ENCODE results near the gene ATP9B.
A peak's percentile ranks its signal among the peaks of the same experiment; 100 is the strongest.

The ATP9B gene

DNA sequence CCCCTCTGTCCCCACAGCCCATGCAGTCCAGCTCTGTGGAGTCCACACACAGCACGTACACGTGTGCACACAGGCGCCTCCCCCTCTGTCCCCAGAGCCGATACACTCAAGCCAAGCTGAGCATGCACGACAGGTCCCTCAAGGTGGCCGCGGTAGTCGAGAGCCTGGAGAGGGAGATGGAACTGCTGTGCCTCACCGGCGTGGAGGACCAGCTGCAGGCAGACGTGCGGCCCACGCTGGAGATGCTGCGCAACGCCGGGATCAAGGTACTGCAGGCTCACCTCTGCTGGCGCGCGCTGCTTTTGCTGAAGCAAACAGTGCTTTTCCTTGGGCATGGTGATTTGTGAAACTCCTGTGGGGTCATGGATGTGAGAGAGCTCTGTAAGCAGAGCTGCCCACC lies 268.0 kb downstream of the ATP9B start:
- DNase-seq, result no peak

DNA sequence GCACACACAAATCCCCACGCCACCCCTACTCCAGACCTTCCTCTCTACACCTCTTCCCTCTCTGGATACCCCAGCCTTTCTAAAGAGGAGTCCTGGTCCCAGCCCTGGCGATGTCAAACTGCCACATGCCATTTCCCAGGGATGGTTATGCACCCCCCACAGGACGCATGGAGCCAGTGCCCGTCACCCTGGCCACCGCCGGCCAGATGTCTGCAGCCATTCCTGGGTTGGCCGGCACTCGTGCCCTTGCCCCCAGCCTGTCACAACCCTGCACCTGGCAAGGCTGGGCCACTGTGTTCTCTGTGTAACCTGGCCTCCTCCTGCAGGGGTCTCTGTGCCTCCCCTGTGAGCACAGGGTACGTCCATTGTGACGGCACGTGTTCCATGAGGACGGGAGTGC lies 268.4 kb downstream of the ATP9B start:
- DNase-seq, result no peak

DNA sequence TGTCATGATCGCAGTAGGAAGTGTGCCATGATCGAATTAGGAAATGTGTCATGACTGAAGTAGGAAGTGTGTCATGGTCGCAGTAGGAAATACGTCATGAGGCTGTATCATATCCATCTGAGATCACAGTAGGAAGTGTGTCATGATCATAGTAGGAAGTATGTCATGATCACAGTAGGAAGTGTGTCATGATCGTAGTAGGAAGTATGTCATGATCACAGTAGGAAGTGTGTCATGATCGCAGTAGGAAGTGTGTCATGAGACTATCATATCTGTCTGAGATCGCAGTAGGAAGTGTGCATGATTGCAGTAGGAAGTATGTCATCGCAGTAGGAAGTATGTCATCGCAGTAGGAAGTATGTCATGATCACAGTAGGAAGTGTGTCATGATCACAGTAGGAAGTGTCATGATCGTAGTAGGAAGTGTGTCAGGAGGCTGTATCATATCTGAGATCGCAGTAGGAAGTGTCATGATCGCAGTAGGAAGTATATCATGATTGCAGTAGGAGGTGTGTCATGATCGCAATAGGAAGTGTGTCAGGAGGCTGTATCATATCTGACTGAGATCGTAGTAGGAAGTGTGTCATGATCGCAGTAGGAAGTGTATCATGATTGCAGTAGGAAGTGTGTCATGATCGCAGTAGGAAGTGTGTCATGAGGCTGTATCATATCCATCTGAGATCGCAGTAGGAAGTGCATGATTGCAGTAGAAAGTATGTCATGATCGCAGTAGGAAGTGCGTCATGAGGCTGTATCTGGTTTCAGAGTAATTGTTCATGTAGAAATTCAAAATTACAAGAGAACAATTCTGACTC lies 270.1 kb downstream of the ATP9B start:
- no peak for DNase-seq

DNA sequence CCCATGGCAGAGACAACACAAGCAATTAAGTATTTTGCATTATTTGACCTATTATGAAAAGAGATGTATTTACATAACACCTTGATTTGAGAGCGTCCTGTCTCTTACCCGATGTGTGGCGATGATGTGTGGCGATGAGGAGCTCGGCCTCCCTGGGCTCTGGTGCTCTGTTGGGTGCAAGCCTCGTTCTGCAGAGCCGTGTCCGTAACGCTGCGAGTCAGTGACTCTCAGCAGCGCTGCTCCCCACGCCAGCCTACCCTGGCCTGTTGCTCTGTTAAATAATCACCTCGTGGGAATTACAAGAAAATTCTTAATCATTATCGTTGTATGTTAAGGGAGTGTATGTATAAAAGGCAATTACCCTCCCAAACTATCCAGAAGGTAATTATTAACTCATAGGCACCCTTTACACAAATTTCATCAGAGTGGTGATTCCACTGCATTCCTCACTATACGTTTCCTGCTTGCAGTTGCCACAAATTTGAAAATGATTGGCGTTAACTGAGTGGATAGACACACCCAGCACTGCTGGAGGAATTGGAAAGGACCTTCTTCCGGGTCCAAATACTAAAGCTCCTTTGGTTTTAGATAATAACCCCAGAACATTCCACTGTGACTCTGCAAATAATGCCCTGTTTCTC lies 274.5 kb downstream of the ATP9B start:
- DNase-seq, result no peak

DNA sequence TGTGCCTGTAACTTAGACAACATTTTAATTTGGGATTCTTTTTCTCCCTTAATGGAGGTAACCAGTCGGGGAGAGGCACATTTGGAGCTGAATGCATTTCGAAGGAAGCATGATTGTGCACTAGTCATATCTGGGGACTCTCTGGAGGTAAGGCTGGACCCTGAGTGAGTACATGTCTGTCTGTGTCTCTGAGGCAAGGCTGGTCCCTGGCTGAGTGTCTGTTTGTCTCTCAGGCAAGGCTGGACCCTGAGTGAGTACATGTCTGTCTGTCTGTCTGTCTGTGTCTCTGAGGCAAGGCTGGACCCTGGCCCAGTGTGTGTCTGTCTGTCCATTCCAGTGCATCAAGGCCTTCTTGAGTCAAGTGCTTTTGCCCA lies 275.0 kb downstream of the ATP9B start:
- DNase-seq, result no peak

DNA sequence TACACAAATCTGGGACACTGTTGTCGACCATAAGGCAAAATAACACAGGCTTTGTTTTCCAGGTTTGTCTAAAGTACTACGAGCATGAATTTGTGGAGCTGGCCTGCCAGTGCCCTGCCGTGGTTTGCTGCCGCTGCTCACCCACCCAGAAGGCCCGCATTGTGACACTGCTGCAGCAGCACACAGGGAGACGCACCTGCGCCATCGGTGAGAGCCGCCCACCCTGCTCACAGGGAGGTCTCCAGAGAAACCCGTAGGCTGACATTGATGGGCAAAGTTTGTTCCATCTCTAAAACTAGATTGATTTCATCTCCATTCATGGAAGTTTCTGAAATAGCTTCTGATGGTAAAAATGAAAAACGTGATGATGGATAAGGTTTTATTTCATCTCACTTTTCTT lies 276.2 kb downstream of the ATP9B start:
- DNase-seq, result no peak

DNA sequence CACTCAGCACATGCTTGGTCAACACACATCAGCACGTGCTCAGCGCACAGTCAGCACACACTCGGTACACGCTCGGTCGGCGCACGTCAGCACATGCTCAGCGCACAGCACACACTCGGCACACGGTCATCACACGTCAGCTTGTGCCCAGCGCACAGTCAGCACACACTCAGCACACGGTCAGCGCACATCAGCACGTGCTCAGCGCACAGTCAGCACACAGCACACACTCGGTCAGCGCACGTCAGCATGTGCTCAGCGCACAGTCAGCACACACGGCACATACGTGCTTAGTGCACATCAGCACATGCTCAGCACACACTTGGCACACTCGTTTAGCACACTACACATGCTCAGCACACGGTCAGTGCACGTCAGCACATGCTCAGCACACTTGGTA lies 276.8 kb downstream of the ATP9B start:
- no peak for DNase-seq

DNA sequence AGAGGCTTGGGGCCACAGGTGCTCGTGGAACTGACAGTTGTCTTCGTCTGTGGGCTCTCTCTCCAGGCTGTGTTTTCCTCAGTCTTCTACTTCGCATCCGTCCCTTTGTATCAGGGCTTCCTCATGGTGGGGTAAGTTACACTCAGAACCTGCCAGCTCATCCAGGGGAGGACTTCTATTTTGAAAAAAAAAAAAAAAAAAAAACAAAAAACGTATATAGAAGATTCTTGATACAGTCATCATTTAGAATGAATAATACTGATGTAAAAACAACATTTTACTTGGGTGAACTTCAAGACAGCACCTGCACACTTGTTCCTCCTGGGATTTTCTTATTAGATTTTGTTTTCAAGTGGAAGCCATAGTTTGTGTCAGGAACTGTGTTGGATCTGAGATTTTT lies 278.9 kb downstream of the ATP9B start:
- DNase-seq, result no peak

DNA sequence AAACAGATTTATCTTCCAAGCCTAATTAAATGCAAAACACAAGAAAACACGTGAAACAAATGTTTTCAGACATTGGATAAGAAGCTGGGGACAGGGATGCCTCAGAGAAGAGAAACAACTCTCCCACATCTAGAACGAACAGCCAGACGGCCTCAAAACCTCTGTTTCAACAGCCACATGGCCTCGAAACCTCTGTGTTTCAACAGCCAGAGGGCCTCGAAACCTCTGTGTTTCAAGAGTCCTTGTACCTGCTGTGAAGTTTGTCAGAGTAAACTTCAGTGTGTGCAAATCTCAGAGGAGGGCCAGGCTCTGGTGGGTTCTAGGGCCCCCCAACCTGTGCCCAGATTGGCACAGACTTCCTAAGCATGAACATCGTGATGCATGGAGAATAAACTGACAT lies 283.2 kb downstream of the ATP9B start:
- DNase-seq, result no peak

DNA sequence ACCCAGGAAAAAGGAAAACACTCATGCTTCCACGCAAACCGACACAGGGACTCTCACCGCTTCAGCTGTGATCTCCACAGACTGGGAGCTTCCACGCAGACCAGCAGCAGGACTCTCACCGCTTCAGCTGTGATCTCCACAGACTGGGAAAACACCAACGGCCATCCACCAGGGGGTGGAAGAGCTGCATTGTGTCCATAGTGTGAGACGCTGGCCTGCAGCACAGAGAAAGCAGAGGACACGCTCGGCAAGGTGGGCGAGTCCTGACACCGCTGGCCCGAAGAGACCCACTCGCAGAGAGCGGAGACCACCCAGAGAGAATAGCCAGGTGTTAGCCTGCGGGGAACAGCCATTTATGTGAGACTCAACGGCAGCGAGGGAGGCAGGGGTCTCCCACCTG lies 284.1 kb downstream of the ATP9B start:
- no peak for DNase-seq

DNA sequence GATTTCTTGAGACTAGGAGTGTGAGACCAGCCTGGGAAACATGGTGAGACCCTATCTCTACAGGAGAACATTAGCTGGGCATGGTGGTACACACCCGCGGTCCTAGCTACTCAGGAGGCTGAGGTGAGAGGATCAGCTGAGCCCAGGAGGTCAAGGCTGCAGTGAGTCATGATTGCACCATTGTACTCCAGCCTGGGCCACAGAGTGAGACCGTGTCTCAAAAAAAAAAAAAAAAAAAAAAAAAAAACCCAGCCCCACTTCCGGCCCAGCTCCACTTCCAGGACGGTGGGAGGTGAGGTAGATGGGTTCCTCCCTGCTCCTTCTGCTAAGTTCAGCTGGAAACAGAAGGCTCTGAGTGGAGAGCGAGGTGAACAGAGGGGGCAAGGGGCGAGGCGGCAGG lies 285.2 kb downstream of the ATP9B start:
- no peak for DNase-seq

DNA sequence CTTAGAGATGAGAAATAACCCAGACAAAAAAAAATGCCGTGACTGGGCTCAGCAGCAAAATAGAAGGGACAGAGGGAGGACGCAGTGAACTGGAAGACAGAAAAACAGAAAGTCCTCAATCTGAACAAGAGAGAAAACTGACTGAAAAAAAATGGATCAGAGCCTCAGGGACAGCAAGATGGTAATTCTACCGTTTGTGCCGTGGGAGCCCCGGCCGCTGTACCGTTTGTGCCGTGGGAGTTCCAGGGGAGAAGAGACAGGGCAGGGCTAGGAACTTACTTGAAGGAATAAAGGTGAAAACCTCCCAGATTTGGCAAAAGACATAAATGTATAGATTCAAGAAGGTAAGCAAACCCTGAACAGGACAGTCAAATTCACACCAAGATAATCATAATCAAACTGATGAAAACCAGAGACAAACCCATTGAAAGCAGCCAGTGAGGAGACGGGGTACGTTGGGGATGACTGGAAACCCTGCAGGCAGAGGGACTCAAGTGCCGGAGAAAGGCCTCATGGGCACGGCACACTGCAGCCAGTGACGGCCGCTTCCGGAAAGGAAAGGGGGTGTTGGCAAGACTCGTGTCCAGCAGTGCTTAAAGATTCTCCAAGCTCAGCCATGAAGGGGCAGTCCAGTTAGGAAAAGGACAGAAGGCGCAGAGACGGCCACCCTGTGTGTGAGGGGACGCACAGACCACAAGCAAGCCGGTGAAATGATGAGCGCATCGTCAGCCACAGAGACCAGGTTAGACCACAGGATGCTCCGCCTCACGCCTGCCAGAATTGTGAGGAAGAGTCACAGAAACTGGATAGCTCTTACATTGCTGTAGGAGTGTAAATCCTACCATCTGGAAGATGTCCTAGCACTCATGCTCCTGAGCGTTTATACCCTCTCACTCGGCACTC lies 286.5 kb downstream of the ATP9B start:
- no peak for DNase-seq

DNA sequence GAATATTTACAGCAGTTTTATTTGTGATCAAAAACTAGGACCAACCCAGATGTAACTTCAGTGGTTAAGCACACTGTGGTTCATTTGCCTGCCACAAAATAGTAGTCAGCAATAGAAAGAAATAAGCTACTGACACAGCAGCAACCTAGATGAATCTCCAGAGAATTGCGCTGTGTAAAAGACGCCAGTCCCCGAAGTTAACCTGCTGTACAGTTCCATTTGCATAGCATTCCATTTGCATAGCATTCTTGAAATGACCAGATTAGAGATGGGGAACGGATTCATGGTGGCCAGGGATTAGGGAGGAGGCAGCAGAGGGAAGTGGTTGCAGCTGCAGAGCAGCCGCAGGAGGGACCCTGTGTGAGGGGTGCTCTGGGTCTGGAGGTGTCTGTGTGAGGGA lies 287.2 kb downstream of the ATP9B start:
- DNase-seq, result no peak

DNA sequence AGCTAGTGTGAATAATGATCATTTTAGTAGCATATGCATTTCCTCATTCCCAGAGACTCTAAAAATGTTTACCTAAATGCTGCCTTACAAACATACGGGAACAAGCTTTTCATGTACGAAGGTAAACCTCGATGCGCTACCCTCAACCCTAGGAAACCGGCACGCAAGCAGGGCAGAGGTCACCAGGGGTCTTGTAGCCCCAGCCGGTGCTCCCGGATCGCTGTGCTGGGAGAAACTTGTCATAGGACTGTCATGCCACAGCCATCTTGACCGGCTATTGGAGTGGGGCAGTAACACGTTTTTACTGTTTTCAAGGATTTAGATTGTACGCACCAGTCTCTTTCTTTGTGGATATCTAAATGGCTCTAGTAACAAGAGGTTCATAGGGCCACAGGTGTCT lies 291.7 kb downstream of the ATP9B start:
- no peak for DNase-seq

DNA sequence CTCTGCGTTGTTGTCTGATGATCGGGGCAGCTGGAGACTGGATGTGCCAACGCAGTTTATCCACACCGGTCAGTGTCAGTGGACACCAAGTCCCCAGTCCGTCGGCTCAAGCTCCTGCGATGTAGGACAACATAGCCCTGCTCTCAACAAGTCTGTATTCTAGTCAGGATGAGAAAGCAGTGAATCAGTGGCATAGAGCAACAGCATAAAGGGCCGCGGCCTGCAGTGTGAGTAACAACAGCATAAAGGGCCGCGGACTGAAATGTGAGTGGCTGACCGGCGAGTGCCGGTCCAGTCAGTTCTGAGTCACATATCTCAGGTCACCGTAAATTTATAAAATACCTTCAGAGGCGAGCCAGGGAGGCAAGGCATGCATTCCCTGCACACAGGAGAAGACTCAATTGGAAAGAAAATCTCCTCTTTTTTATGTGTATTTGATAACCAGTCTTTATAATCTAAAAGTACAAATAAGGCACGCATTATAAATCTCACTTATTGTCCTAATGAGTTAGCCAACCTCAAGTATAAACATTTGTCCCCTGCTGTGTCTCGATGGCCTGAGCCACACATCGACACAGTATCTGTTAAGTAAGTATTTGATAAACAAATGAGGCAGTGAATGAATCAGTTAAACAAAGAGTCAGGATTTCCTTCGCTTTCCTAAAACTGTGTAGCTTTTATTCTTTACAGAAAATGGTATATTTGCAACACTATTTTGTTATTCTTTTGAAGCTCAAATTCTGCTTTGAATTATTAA lies 292.8 kb downstream of the ATP9B start:
- DNase-seq, result no peak

DNA sequence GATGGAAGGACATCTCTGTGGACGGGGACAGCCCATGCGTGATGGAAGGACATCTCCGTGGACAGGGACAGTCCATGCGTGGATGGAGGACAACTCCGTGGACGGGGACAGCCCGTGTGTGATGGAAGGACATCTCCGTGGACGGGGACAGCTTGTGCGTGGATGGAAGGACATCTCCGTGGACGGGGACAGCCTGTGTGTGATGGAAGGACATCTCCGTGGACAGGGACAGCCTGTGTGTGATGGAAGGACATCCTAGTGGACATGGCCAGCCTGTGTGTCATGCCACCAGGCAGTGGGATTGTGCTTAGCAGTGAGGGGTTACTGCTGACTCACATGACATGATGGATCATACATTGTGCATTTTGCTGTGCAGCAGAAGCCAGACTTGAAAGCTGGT lies 296.5 kb downstream of the ATP9B start:
- DNase-seq, result no peak

DNA sequence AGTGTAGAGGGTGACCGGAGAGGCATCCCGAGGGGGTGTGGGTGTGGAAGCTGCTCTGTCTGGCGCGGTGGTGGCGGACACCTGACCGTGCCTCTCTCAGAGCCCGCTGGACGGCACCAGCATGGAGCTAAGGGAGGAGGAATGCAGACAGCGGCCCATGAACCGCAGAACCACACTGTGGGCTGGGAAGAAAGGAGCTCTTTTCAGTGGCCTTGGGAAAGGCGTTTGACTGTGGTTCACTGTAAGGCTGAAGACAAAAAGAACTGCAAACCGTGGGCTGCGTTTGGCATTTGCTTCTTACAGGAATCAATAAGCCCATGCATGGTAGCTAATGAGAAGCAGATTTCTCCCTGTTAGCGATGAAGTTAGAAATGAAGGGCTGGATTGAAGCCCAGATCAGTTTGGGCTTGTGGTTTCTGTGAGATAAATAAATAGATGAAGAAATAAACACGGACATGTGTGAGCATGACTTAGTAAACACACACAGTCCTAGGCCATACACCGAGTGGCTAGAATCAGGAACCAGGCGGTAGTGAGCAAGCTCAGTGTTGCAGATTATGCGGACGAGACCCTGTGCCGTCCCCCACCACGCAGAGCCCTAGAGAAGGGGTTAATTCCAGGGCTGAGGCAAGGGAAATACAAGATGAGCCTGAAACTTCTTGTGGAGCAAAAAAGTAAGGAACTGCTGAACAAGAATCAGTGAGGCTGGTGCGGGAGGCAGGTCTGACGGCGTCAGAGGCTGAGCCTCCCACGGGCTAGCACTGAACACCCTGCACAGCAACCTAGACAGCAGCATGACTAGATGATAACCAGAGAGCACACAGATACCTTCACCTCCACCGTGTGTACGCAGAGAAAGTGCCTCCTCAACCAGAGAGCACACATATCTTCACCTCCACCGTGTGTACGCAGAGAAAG lies 297.2 kb downstream of the ATP9B start:
- DNase-seq, result peak; percentile 49

DNA sequence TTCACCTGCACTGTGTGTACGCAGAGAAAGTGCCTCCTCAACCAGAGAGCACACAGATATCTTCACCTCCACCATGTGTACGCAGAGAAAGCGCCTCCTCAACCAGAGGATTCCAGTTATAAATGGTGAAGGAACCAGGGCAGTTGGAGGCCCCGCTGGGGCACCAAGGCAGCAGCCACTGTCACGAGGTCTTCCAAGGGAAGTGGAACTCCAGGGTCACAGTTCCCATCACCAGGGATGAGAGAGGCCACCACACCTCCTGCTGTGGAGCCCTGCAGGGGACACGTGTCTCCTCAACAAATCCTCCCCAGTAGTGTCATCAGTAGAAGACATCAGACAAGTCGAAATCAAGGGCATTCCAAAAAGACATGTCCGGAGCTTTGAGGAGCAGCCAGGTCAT lies 298.3 kb downstream of the ATP9B start:
- no peak for DNase-seq

DNA sequence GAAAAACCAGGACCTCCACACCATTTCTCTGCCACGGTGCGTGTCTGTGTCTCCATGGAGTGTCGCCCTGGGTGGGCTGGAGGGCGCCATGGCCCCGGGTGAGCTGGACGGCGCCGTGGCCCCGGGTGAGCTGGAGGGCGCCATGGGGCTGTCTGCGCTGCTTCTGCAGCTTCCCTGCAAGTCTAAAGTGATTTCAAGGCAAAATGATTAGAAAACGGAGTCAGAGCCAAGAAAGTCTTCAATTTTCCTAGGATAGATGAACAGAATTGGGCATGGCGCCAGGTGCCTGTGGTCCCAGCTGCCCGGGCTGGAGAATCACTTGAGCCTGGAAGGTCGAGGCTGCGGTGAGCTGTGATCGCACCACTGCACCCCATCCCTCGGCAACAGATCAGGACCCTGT lies 298.8 kb downstream of the ATP9B start:
- no peak for DNase-seq

DNA sequence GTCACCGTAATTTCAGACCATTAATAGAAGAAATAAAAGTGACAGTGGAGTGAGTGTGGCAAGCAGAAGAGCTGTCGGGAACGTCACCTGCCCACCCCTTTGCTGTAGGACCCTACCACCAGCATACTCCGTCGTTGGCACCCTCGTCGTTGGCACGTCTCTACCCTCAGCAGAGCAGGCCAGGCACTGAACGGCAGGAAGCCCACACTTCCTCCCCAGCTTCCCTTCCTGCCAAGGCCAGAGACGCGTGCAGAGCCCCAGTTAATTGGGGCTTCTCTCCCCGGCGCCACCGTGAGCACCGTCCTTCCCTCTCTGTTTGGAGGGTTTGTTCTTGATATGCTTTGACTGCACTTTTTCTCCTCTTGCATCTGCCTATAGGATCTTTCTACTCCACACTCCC lies 299.5 kb downstream of the ATP9B start:
- DNase-seq, result no peak

DNA sequence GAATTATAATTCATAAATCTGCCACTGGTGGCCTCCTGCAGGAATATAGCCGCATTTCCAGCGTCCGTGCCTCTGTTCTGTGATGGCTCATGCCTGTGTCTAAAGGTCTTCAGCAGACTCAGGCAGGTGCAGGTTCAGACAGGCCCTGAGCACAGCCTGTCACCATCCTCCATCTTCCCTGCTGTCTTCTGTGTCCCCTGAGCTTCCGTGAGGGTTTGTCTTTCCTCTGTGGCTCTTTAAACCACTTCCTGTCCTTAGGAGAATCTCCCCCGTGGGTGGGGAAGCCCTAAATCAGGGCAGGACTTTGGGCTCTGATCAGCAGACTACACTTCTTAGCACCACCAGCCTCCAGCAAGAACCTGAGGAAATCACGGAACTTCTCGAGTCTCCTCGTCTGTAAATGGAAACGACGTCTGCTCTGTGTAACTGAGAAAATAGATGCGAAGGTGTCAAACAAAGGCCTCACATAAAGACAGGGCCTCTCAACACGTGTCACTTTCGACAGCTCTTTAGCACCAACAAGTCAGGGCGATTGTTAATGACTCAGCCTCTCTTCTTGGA lies 302.4 kb downstream of the ATP9B start:
- no peak for DNase-seq

DNA sequence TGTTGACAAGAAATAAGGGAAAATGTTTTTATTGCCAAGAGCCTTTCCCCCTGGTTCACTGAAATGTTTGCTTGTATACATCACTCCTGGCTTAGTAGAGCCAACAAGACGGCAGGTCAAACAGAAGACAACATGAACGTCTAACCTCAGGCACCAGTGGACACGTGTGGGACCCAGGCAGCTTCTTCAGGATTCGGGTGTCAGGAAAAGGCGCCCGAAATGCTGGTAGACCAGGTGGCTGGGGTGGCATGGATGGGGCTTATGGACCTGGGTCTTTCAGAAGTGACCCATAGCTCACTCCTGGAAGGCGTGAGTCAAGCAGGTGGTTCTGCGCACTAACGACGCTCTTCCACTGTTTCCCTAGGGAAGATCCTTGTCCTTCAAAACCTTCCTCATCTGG lies 303.3 kb downstream of the ATP9B start:
- no peak for DNase-seq

Measured in femur (tissue), 1 donor.